Fibroblast of villous mesenchyme (primary cell): ENCODE results near the gene SLC41A3. TPM values are rescaled to one million over a fixed set of nuclear protein-coding genes. Genes with fewer than 3 reads are reported as not detected.

Experiments used
- DNase-seq: peaks from one replicate; pipeline ENCODE4 v3.0.0-alpha.2; 2010; ENCODE audit warnings: low read depth
- H3K4me3 ChIP-seq: 2 replicates; pipeline ENCODE4 v1.5.1; 2011; ENCODE audit warnings: low read depth, mild to moderate bottlenecking, low read length
- CTCF ChIP-seq: IDR thresholded peaks from 2 replicates; pipeline ENCODE4 v1.5.1; 2012; ENCODE audit warnings: low read depth, mild to moderate bottlenecking, low read length; ENCODE audit not compliant: insufficient read depth
- total RNA-seq: library from RNA; depleted of rRNA; stranded (reverse); fragments of >200 nt; gene quantifications from 2 replicates; pipeline ENCODE4 v1.2.3, GENCODE V29; 2012

The SLC41A3 gene
- total RNA-seq, 1 donor = 36.7 TPM

- no peak overlapping the region for H3K4me3 ChIP-seq
- no peak for DNase-seq
- no peak for TF ChIP-seq CTCF
Measured at GRCh38 chr3:126106336-126107202, 22.6 kb upstream of the SLC41A3 start.

- TF ChIP-seq CTCF = no peak
- DNase-seq = no peak
- H3K4me3 ChIP-seq = no peak overlapping the region
Measured at GRCh38 chr3:126105691-126106187, 21.8 kb upstream of the SLC41A3 start.

GRCh38 chr3:126104742-126105605, 21.1 kb upstream of the SLC41A3 start:
- H3K4me3 ChIP-seq = no peak overlapping the region
- DNase-seq = no peak
- TF ChIP-seq CTCF = no peak

- TF ChIP-seq CTCF = no peak
- H3K4me3 ChIP-seq = no peak overlapping the region
- DNase-seq = no peak
Measured at GRCh38 chr3:126104028-126104635, 20.2 kb upstream of the SLC41A3 start.

DNA sequence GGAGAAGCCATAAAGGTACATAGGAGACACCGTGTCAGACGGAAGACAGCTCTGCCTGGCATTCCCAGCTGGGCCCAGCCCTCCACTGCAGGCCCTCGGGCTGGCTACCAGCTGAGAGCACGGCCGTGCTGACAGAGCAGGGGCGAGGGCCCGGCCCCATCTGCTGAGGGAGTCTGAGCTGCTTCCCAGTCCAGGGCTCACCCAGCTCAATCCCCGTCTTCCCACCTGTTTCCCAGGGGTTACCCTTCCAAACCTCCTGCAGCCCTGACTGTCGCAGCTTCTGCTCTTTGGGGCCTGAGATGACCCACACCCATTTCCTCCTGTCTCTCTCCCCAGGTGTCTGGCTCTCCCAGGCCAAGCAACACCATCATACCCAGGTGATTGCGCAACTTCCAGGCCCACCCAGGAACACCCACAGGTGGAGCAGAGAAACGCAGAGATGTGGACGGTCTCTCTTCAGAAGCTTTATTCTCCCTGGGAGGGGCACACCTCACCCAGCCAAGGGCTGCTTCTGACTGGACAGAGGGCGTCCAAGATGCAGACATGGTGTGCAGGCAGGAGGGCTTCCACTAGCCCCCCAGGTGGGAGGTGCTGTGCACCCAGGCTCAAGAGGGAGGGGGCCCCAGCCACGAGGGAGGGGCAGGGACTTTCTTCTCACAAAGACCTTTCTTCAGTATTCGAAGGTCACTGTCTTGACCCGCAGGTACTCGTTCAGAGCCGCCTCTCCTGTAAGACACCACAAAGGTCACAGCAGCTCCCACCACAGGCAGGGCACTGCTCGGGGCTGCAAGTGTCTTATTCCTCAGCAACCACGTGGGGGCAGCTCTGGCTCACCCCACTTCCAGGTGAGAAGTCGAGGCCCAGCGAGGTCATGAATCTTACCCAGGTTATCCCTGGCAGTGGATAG, 19.4 kb upstream of the SLC41A3 start:
- TF ChIP-seq CTCF = no peak
- H3K4me3 ChIP-seq = no peak overlapping the region
- DNase-seq = no peak

- no peak for TF ChIP-seq CTCF
- no peak overlapping the region for H3K4me3 ChIP-seq
- DNase-seq = no peak
Measured at GRCh38 chr3:126102530-126102951, 18.6 kb upstream of the SLC41A3 start.
